Right lobe of liver (tissue), 4 donors: ENCODE results near the gene TBC1D2.

Experiments used
- CTCF ChIP-seq, 4 donors: fragments of 200-600 bp in 3 of 4; fragments of 450-650 bp in 1 of 4; IDR thresholded peaks; one replicate each; pipeline versions ENCODE4 v1.5.1 to v1.8.0; 2016 to 2022; ENCODE audit warnings: antibody characterized with exemption in 4 of 4, mild to moderate bottlenecking in 2 of 4
- POLR2A ChIP-seq: fragments of 450-650 bp; IDR thresholded peaks from one replicate; pipeline ENCODE4 v1.6.1; 2017; ENCODE audit warnings: antibody characterized with exemption, mild to moderate bottlenecking
- donor health status: DM: no; HTN: no; CAD: no.
- donor health status: DM: no; HTN: no; CAD: no.
- donor health status: DM: no; HTN: yes; CAD: no.

DNA sequence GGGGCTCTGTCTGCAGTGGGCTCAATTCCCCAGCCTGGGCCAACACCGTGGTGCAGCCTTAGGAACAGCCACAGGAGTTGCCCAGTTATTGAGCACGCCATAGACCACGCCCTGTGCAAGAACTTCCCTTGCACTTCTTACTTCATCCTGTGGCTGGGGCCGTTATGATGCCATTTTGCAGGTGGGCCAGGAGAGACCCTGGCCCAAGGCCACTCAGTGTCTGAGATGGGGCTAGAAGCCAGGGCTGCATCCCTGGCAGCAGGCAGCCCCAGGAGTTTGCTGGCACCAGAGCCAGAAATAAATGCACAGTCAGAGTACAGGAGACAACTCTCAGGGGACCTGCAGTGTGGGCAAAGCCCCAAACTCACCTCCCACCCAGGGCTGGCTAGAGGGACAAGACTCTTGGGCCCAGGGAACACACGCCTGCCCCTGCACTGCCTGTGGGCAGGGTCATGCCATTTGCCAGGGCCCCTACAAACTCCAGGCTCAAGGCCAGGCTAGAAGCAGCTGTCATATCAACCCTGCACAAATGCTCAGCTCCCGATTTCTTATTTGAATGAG, 69.8 kb downstream of the TBC1D2 start:
- TF ChIP-seq CTCF (IDR thresholded peaks at IDR 0.05) (no peak), POLR2A (no peak)
